OCI-LY1 (cell line): ENCODE results near the gene AP3S1.

Experiments
- H2AFZ ChIP-seq: fragments of 200-600 bp; sonication (generic), shearing (Covaris generic); 2 replicates; pipeline ENCODE4 v1.6.0; 2014; ENCODE audit warnings: antibody characterized with exemption, mild to moderate bottlenecking, low read length
- H3F3A ChIP-seq: fragments of 200-600 bp; sonication (generic), shearing (Covaris generic); 2 replicates; pipeline ENCODE4 v1.6.0; 2014; ENCODE audit warnings: mild to moderate bottlenecking, antibody characterized with exemption, low read length, moderate library complexity; ENCODE audit not compliant: insufficient read depth
- H3K27ac ChIP-seq: fragments of 200-600 bp; sonication (generic); 2 replicates; pipeline ENCODE4 v1.5.1; 2014; ENCODE audit warnings: low read length, mixed run types, mild to moderate bottlenecking, low read depth; ENCODE audit not compliant: poor library complexity, severe bottlenecking
- H3K27me3 ChIP-seq: fragments of 200-600 bp; sonication (generic); 2 replicates; pipeline ENCODE4 v1.6.0; 2014; ENCODE audit warnings: antibody characterized with exemption, mild to moderate bottlenecking, low read length, moderate library complexity; ENCODE audit not compliant: insufficient read depth
- H3K36me3 ChIP-seq: fragments of 200-600 bp; sonication (generic); 2 replicates; pipeline ENCODE4 v1.6.1; 2014; ENCODE audit warnings: mild to moderate bottlenecking, antibody characterized with exemption, low read length, moderate library complexity, mixed read lengths; ENCODE audit not compliant: insufficient read depth
- H3K4me1 ChIP-seq: fragments of 200-600 bp; sonication (generic); 2 replicates; pipeline ENCODE4 v1.5.1; 2014; ENCODE audit warnings: mild to moderate bottlenecking, low read length, moderate library complexity; ENCODE audit not compliant: insufficient read depth, severe bottlenecking
- H3K4me2 ChIP-seq: fragments of 200-600 bp; sonication (generic), shearing (Covaris generic); 2 replicates; pipeline ENCODE4 v1.6.1; 2014; ENCODE audit warnings: low read length
- H3K4me3 ChIP-seq: fragments of 200-600 bp; sonication (generic); 2 replicates; pipeline ENCODE4 v1.5.1; 2014; ENCODE audit warnings: low read length, low read depth, mild to moderate bottlenecking, mixed read lengths; ENCODE audit not compliant: poor library complexity, severe bottlenecking
- H3K79me2 ChIP-seq: fragments of 200-600 bp; shearing (Covaris generic); 2 replicates; pipeline ENCODE4 v1.6.1; 2016; ENCODE audit warnings: mixed run types, low read length, mixed read lengths; ENCODE audit not compliant: insufficient read depth
- H3K9ac ChIP-seq: fragments of 200-600 bp; sonication (generic), shearing (Covaris generic); 2 replicates; pipeline ENCODE4 v1.6.1; 2014; ENCODE audit warnings: mild to moderate bottlenecking, low read length, mixed read lengths
- H3K9me2 ChIP-seq: fragments of 200-600 bp; sonication (generic), shearing (Covaris generic); 2 replicates; pipeline ENCODE4 v1.6.1; 2014; ENCODE audit warnings: low read depth, mild to moderate bottlenecking, low read length, mixed read lengths
- H3K9me3 ChIP-seq: fragments of 200-600 bp; shearing (Covaris generic); 2 replicates; pipeline ENCODE4 v1.6.1; 2014; ENCODE audit warnings: low read length, mixed read lengths
- H4K20me1 ChIP-seq: fragments of 200-600 bp; sonication (generic), shearing (Covaris generic); 2 replicates; pipeline ENCODE4 v1.6.0; 2016; ENCODE audit warnings: mild to moderate bottlenecking, low read length; ENCODE audit not compliant: insufficient read depth
- CTCF ChIP-seq: fragments of 200-600 bp; sonication (generic), shearing (Covaris generic); IDR thresholded peaks from 2 replicates; pipeline ENCODE4 v1.5.1; 2017; ENCODE audit warnings: mild to moderate bottlenecking, antibody characterized with exemption, low read length, moderate library complexity, mixed read lengths
- EZH2 ChIP-seq: fragments of 200-600 bp; sonication (generic), shearing (Covaris generic); IDR thresholded peaks from 2 replicates; pipeline ENCODE4 v1.8.0; 2017; ENCODE audit warnings: borderline replicate concordance, mixed run types, mild to moderate bottlenecking, antibody characterized with exemption, low read length, moderate library complexity, mixed read lengths

Gene AP3S1

DNA sequence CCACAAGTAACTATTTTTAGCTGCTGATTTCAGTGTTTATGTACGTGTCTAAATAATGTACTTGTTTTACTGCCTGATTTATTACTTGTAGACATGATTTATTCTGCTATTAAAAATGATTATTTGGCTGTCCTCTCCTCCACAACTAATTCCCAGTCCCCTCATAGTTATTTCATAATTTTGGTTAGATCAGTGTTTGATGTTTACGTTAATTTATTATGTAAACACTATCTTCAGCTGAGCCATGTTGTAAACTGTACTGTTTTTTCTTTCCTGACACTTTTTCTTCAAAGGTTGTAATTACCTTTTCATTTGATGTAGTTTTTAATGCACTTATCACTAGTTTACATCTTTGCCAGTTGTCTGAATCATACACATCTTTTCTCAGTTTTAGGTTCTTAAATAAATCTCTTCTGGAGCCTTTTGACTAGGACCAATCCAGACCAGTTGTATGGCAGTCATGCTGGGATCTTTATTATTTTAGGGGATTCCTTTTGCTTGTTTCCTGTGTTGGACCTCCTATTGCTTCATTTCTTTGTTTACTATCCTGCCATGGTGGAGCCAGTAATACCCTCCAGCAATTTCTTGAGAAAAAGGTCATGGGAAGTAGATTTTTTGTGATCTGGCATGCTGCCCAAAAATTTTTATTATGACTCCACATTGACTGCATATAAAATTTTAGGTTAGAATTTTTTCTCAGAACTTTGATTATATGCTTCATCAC is 16.1 kb downstream of the AP3S1 start:
- Histone ChIP-seq H3K79me2 (no peaks in the 10 kb centered on the region), H3K27me3 (no peaks in the 10 kb centered on the region), H3K4me1 (peaks cover 7% of the 10 kb centered on the region), H3K27ac (no peak overlapping the region), H3K4me3 (no peak overlapping the region), H3K4me2 (no peak overlapping the region), H3K36me3 (no peaks in the 10 kb centered on the region), H3K9me3 (peaks cover 4% of the 10 kb centered on the region; the same call in 1 of the 2 replicates), H3K9ac (no peak overlapping the region), H4K20me1 (no peaks in the 10 kb centered on the region), H3F3A (no peaks in the 10 kb centered on the region), H2AFZ (no peak overlapping the region), H3K9me2 (no peaks in the 10 kb centered on the region)
- TF ChIP-seq CTCF, result no peak
- no peak for TF ChIP-seq EZH2

GRCh38 chr5:115858396-115858795 is 16.7 kb downstream of the AP3S1 start:
- Histone ChIP-seq H3K4me1 (peaks cover 7% of the 10 kb centered on the region), H3K27ac (no peak overlapping the region), H3K4me2 (no peak overlapping the region; the same call in 1 of the 2 replicates), H3K79me2 (no peaks in the 10 kb centered on the region), H3F3A (no peaks in the 10 kb centered on the region), H2AFZ (no peak overlapping the region), H3K9me3 (peaks cover under 1% of the 10 kb centered on the region; the same call in 1 of the 2 replicates), H3K9me2 (no peaks in the 10 kb centered on the region), H4K20me1 (no peaks in the 10 kb centered on the region), H3K9ac (no peak overlapping the region), H3K36me3 (no peaks in the 10 kb centered on the region), H3K27me3 (no peaks in the 10 kb centered on the region), H3K4me3 (no peak overlapping the region)
- TF ChIP-seq EZH2, result no peak

GRCh38 chr5:115859378-115859777 is 17.6 kb downstream of the AP3S1 start:
- no peaks in the 10 kb centered on the region for H3K27me3 ChIP-seq
- no peaks in the 10 kb centered on the region for H3F3A ChIP-seq
- 0 out of 2 replicates have a peak, but pooled peaks cover 4% of the 10 kb centered on the region for H3K9me3 ChIP-seq
- H3K36me3 ChIP-seq, result no peaks in the 10 kb centered on the region
- no peak overlapping the region for H3K4me3 ChIP-seq
- TF ChIP-seq EZH2 (no peak), CTCF (no peak)
- H3K27ac ChIP-seq, result no peak overlapping the region
- no peaks in the 10 kb centered on the region for H3K9me2 ChIP-seq
- H3K4me1 ChIP-seq, result peaks cover 7% of the 10 kb centered on the region
- H3K79me2 ChIP-seq, result no peaks in the 10 kb centered on the region
- no peak overlapping the region for H3K4me2 ChIP-seq
- H2AFZ ChIP-seq, result no peak overlapping the region
- no peaks in the 10 kb centered on the region for H4K20me1 ChIP-seq
- no peak overlapping the region for H3K9ac ChIP-seq
